Subcutaneous adipose tissue (tissue), 4 donors: ENCODE results near the gene LRP1B. TPM values are rescaled to one million over a fixed set of nuclear protein-coding genes. Genes with fewer than 3 reads are reported as not detected.

Source experiments
- total RNA-seq, 4 donors: library from RNA; depleted of rRNA; stranded (reverse); fragments of >200 nt; gene quantifications; one replicate each; pipeline ENCODE4 v1.1.0, GENCODE V29; 2016
- TF ChIP-seq, protein P1 (sequence below): fragments of 450-650 bp; IDR thresholded peaks from one replicate; pipeline ENCODE4 v1.5.1; 2016; ENCODE audit warnings: low read depth, mild to moderate bottlenecking, control low read depth, antibody characterized with exemption, moderate library complexity

LRP1B gene
- total RNA-seq, 4 donors from 2014 or later, result 4.2 to 50.2 (median 14.7) TPM

DNA sequence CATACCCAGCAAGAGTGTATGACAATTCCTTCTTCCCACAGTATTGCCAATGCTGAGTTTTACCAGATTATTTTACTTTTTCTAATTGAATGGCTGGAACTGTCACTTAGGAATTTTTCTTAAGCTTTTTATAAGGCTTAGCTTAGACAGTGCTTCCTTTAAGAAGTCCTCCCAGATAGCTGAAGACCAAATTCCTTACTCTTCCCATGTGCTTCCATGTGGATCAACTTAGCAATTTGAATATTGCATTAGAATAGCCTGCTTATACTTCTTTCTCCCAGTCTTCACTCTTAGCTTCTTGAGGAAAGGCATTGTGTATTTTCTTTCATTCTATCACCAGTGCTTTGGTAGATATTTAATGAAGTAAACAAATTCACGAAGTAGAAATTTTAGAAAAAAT is 1144.4 kb downstream of the LRP1B start:
- TF ChIP-seq, protein P1, sequence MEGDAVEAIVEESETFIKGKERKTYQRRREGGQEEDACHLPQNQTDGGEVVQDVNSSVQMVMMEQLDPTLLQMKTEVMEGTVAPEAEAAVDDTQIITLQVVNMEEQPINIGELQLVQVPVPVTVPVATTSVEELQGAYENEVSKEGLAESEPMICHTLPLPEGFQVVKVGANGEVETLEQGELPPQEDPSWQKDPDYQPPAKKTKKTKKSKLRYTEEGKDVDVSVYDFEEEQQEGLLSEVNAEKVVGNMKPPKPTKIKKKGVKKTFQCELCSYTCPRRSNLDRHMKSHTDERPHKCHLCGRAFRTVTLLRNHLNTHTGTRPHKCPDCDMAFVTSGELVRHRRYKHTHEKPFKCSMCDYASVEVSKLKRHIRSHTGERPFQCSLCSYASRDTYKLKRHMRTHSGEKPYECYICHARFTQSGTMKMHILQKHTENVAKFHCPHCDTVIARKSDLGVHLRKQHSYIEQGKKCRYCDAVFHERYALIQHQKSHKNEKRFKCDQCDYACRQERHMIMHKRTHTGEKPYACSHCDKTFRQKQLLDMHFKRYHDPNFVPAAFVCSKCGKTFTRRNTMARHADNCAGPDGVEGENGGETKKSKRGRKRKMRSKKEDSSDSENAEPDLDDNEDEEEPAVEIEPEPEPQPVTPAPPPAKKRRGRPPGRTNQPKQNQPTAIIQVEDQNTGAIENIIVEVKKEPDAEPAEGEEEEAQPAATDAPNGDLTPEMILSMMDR, result no peak

DNA sequence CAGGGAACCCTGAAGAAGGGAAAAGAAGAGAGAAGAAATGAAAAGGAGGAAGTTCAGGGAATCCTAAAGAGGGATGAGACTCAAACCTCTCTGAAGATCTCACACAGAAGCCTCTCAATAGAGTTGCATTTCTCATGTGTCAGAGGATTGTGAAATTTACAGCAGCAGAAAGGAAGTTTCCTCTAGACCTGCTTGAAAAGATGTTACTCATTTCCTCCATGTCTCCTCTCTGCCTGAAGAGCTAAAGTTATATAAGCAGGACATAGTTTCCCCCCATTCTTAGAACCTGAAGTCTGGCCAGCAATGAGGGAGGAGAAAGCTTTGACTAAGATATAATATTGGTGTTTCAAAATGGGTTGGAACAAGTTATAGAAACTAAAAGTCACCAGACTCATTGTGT is 1155.6 kb downstream of the LRP1B start:
- TF ChIP-seq, protein P1, result no peak

DNA sequence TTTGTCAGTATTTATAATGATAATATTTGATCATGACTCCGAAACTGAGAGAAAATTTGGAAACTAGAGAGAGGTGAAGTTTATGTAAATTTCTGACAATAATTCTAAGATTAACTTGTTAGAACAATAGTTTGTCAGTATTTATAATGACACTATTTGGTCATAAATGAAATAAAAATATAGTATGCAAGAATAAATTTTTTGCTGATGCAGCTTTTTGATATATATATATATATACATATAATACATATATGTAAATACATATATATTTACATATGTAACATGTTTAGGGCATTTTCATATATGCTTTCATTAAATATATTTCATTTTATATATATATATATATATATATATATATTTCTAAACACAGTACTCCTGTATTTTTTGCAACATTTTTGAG is 1158.1 kb downstream of the LRP1B start:
- TF ChIP-seq, protein P1, result no peak

DNA sequence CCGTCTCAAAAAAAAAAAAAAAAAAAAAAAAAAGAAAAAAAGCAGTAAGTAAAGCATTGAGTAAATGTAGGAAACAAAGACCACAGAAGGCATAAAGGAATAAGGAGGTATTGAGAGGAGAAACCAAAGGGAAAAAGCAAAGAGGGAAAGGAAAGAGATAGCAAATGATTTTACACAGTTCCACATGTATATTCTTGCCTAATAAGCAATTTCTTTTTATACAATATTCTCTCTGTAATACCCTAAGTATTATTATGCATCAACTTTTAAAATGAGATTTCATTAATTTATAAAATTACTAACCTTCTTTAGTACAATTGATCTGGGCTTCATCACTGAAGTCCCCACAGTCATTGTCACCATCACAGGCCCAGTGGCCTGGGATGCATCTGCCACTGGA is 1180.9 kb downstream of the LRP1B start:
- TF ChIP-seq, protein P1, result no peak

DNA sequence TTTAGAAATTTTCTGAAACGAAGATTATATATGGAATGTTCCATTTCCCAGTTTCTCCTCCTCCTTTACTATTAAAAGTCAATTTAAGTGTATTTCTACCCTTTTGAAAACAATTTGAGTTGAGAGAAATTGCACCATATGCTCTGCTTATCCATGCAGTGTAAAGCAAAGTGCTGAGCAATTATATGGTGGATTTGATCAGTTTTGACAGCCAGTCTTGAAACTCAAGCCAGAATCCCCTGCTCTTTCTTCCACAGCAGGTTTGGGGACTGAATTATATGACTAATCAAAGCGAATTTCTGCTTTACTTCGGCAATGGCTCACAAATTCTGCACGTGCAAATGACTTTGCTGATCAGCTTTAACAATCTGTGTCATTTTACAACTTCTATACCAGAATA is 1183.6 kb downstream of the LRP1B start:
- TF ChIP-seq, protein P1, result no peak

DNA sequence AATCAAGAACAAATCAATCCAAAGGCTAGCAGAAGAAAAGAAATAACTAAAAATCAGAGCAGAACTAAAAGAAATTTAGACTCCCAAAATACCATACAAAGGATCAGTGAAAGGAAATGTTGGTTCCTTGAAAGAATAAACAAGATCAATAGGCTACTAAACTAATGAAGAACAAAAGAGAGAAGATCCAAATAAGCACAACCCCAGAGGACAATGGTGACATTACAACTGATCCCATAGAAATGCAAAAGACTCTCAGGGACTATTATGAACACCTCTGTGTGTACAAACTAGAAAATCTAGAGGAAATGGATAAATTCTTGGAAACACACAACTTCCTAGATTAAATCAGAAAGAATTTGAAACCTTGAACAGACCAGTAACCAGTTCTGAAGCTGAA is 1186.9 kb downstream of the LRP1B start:
- TF ChIP-seq, protein P1, result no peak

DNA sequence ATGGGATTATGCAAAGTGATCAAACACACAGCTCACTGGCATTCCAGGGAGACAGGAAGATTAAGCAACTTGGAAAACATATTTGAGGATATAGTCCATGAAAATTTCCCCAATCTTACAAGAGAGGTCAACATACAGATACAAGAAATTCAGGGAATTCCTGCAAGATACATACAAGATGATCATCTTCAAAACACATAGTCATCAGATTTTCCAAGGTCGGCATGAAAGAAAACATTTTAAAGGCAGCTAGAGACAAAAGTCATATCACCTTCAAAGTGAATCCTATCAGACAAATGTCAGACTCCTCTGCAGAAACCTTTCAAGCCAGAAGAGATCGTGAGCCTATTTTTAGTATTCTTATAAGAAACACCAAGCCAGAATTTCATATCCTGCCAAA is 1188.5 kb downstream of the LRP1B start:
- TF ChIP-seq, protein P1, result no peak
